ENCODE data around the gene MAEA. TPM values are rescaled to one million over a fixed set of nuclear protein-coding genes. Genes with fewer than 3 reads are reported as not detected.
"Not testable (repeated sequence)": the region's sequence is repeated elsewhere in the genome, so short reads cannot be mapped to it uniquely, and the experiment has no call there.

Gene MAEA
- total and polyA plus RNA-seq, 12 donors = 39.1 to 72.8 (median 50.3) TPM

DNA sequence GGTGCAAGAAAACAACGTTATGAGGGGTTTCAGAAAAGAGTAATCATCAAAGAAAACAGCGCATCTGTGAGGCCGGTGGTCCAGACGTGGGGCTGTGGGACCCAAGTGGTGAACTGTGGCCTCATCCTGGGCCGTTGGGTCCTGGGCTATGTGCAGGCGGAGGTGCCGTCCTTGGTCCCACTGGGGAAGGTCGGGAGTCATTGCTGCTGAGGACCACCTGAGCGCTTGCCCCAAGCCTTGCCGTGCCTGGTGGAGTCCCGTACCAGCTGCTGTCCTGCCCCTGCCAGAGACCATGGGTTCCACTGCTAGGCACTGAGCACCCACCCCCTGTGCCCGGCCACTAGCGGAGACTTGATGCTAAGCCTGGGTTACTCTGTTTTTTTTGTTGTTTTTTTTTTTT is 31.8 kb downstream of the MAEA start:
- peaks cover 0 to 10% (median 0%) of the 10 kb centered on the region in 9 donors for H3K4me1 ChIP-seq
- peaks cover 0 to 84% (median 36%) of the 10 kb centered on the region in 9 donors for H3K36me3 ChIP-seq
- DNase-seq (no peak), ATAC-seq (no peak)
- TF ChIP-seq CTCF (IDR thresholded peaks at IDR 0.05) = no peak
- H3K4me3 ChIP-seq = no peak overlapping the region
- intact Hi-C loops (cut with DNase I) = no loop called here
- H3K27ac ChIP-seq = no peak overlapping the region
- 87 to 90% methylated on average over 13 of the region's 13 CpGs for WGBS, 2 donors
- H3K9me3 ChIP-seq = no peaks in the 10 kb centered on the region
- no peaks in the 10 kb centered on the region for H3K27me3 ChIP-seq

DNA sequence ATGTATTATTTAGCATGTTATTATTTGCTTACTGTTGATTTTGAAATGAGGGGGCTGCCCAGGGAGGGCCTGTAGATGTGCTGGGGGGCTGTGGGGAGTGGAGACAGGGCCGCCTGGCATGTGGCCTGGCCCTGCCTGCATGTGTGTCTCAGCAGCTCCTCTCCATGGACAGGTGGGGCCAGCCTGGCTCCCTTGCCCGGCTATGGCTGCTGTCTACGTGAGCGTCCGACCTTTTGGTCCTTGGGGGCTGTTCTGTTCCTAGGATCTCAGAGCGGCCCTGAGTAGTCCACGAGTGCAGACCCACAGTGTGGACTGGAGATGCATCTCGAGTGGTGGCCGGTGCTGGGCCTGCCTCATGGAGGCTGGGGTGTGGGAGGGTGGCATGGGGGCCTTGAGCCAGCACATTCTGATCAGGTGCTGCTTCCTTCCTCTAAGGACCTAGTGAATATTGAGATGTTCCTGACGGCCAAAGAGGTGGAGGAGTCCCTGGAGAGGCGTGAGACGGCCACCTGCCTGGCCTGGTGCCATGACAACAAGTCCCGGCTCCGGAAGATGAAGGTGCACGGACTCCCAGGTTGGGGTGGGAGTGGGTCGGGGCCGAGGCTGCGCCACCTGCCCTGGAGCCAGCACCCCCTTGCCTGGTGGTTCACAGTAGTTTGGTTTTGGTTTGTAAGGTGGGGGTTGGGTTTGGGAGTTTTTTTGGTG is 32.4 kb downstream of the MAEA start:
- Histone ChIP-seq H3K36me3 (peaks cover 0 to 88% (median 35%) of the 10 kb centered on the region in 9 donors), H3K4me1 (peaks cover 0 to 10% (median 0%) of the 10 kb centered on the region in 9 donors), H3K27me3 (no peaks in the 10 kb centered on the region), H3K27ac (no peak overlapping the region), H3K9me3 (no peaks in the 10 kb centered on the region), H3K4me3 (no peak overlapping the region)
- 90 to 92% methylated on average over 18 of the region's 18 CpGs for WGBS, 2 donors
- no peak for TF ChIP-seq CTCF (IDR thresholded peaks at IDR 0.05)
- no peak for ATAC-seq
- intact Hi-C loops (cut with DNase I) = no loop called here
- DNase-seq = no peak

DNA sequence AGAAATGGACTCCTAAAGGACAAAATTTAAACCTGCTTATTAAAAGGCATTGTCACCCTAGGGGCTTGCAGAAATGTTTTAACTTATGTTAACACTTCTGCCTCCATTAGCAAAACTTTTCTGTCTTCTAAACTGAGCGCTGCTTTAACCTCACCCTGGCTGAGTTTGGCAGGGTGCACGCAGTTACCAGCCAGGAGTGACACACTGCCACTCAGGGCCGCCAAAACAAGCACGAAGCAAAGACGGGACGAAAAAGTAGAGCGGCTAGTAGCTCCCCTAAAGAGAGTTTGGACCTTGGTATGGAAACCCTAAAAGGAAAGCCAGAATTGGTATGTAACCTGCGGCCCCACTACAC is 33.6 kb downstream of the MAEA start:
- Histone ChIP-seq H3K9me3 (no peaks in the 10 kb centered on the region), H3K4me1 (peaks cover 0 to 10% (median 0%) of the 10 kb centered on the region in 9 donors), H3K36me3 (peaks cover 0 to 88% (median 25%) of the 10 kb centered on the region in 9 donors), H3K4me3 (no peak overlapping the region), H3K27me3 (no peaks in the 10 kb centered on the region), H3K27ac (no peak overlapping the region)
- peak in 2 of 8 donors; percentile 32 to 44 for ATAC-seq
- no peak for DNase-seq
- TF ChIP-seq CTCF (IDR thresholded peaks at IDR 0.05) = no peak
- intact Hi-C loops (cut with DNase I) = no loop called here
- 92 to 95% methylated on average over 8 of the region's 8 CpGs for WGBS, 2 donors

DNA sequence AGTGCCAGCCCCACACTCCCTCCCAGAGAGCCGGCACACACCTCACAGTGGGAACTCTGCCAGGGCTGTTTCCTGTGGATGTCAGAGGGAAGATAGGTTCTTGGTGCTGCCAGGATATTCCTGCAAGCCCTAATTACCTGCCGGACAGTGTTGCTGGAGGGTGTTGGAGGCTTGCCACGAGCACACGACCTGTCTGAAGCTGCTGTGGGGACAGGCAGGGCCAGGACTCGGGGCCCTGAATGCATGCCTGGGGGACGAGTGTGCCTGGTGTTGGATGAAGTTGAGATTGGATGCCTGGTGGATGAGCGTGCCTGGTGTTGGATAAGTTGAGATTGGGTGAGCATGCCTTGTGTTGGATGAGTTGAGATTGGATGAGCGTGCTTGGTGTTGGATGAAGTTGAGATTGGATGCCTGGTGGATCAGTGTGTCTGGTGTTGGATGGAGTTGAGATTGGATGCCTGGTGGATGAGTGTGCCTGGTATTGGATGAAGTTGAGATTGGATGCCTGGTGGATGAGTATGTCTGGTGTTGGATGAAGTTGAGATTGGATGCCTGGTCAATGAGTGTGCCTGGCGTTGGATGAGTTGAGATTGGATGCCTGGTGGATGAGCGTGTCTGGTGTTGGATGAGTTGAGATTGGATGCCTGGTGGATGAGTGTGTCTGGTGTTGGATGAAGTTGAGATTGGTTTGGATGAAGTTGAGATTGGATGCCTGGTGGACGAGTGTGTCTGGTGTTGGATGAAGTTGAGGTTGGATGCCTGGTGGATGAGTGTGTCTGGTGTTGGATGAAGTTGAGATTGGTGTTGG is 34.1 kb downstream of the MAEA start:
- ATAC-seq (peak in 1 of 8 donors; percentile 9), DNase-seq (no peak)
- Histone ChIP-seq H3K9me3 (no peaks in the 10 kb centered on the region), H3K4me3 (no peak overlapping the region), H3K27ac (no peak overlapping the region), H3K4me1 (peaks cover 0 to 10% (median 0%) of the 10 kb centered on the region in 9 donors), H3K36me3 (peaks cover 0 to 88% (median 27%) of the 10 kb centered on the region in 9 donors), H3K27me3 (no peaks in the 10 kb centered on the region)
- no peak for TF ChIP-seq CTCF (IDR thresholded peaks at IDR 0.05)
- intact Hi-C loops (cut with DNase I) = no loop called here
- WGBS, 2 donors = 88 to 89% methylated on average over 11 of the region's 11 CpGs

DNA sequence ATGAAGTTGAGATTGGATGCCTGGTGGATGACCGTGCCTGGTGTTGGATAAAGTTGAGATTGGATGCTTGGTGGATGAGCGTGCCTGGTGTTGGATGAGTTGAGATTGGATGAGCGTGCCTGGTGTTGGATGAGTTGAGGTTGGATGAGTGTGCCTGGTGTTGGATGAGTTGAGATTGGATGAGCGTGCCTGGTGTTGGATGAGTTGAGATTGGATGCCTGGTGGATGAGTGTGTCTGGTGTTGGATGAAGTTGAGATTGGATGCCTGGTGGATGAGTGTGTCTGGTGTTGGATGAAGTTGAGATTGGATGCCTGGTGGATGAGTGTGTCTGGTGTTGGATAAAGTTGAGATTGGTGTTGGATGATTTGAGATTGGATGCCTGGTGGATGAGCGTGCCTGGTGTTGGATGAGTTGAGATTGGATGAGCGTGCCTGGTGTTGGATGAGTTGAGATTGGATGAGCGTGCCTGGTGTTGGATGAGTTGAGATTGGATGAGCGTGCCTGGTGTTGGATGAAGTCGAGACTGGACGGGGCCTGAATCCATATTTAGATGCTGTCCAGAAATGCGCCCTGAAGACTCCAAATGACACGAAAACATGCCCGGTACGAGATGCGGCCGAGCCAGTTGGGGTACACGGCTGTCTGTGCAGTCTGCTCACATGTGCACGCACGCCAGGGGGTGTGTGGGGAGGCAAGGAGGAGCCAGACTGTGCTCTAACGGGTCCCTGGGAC is 34.9 kb downstream of the MAEA start:
- ATAC-seq; H3K9me3 ChIP-seq; intact Hi-C loops (cut with DNase I); H3K27ac ChIP-seq; DNase-seq; H3K4me3 ChIP-seq; H3K27me3 ChIP-seq: not testable (repeated sequence)
- WGBS, 2 donors = 93 to 95% methylated on average over 20 of the region's 20 CpGs
- Histone ChIP-seq H3K36me3 (peaks cover 0 to 88% (median 22%) of the 10 kb centered on the region in 9 donors), H3K4me1 (peaks cover 0 to 13% (median 0%) of the 10 kb centered on the region in 9 donors)
